RWPE2 (cell line): ENCODE measurements around the gene CCDC85C.
"Not testable (repeated sequence)": the region's sequence is repeated elsewhere in the genome, so short reads cannot be mapped to it uniquely, and the experiment has no call there.

ENCODE experiments used
- ATAC-seq: fragments of 200-7000 bp; cut with Tn5 transposase; 3 replicates; pipeline ENCODE4 v1.9.1; 2021; ENCODE audit warnings: low read depth
- DNase-seq: peaks from one replicate; pipeline ENCODE4 v3.0.0-alpha.2; 2020; ENCODE audit warnings: low spot score
- H3K27ac ChIP-seq: fragments of 450-650 bp; 2 replicates; pipeline ENCODE4 v1.5.1; 2017; ENCODE audit warnings: mild to moderate bottlenecking; ENCODE audit not compliant: poor library complexity, severe bottlenecking
- H3K27me3 ChIP-seq: fragments of 250-450 bp; sonication (Bioruptor Pico); 2 replicates; pipeline ENCODE4 v1.5.1; 2021; ENCODE audit warnings: mild to moderate bottlenecking, moderate library complexity; ENCODE audit not compliant: insufficient read depth, poor library complexity, severe bottlenecking
- H3K36me3 ChIP-seq: fragments of 250-450 bp; sonication (Bioruptor Pico); 2 replicates; pipeline ENCODE4 v1.5.1; 2020; ENCODE audit warnings: low read depth, mild to moderate bottlenecking, moderate library complexity
- H3K4me1 ChIP-seq: fragments of 250-450 bp; sonication (Bioruptor Pico); 2 replicates; pipeline ENCODE4 v1.5.1; 2021; ENCODE audit warnings: mild to moderate bottlenecking, moderate library complexity; ENCODE audit not compliant: insufficient read depth, poor library complexity, severe bottlenecking
- H3K4me3 ChIP-seq: fragments of 250-450 bp; sonication (Bioruptor Pico); 2 replicates; pipeline ENCODE4 v1.5.1; 2021; ENCODE audit warnings: mild to moderate bottlenecking, moderate library complexity; ENCODE audit not compliant: severe bottlenecking
- H3K9me3 ChIP-seq: fragments of 250-450 bp; sonication (Bioruptor Pico); 2 replicates; pipeline ENCODE4 v1.5.1; 2021; ENCODE audit warnings: mild to moderate bottlenecking, moderate library complexity; ENCODE audit not compliant: severe bottlenecking
- CTCF ChIP-seq: fragments of 450-650 bp; IDR thresholded peaks from one replicate; pipeline ENCODE4 v1.5.1; 2017; ENCODE audit warnings: mild to moderate bottlenecking, moderate library complexity; ENCODE audit not compliant: poor library complexity, severe bottlenecking

Gene CCDC85C

GRCh38 chr14:99644723-99645544 is 40.9 kb upstream of the CCDC85C start, which contains the start of gene HHIPL1:
Gene HHIPL1 (plus strand): TSS chr14:99645129. CDS start chr14:99645208, 79 bp downstream.
- peak within 1 kb of the TSS; percentile 31 for H3K4me3 ChIP-seq
- no peak within 1 kb of the TSS for H3K27ac ChIP-seq
- peak; percentile 74 for ATAC-seq

GRCh38 chr14:99644035-99644587 is 40.1 kb upstream of the CCDC85C start:
- Histone ChIP-seq H3K4me3 (no peak overlapping the region), H3K4me1 (no peaks in the 10 kb centered on the region), H3K27ac (no peak overlapping the region), H3K9me3 (no peaks in the 10 kb centered on the region), H3K27me3 (no peaks in the 10 kb centered on the region), H3K36me3 (no peaks in the 10 kb centered on the region)
- DNase-seq (no peak), ATAC-seq (no peak)
- no peak for TF ChIP-seq CTCF

More at GRCh38 chr14:99644723-99645544, 40.9 kb upstream of the CCDC85C start, which contains the start of gene HHIPL1:
- TF ChIP-seq CTCF, result no peak
- Histone ChIP-seq H3K36me3 (no peaks in the 10 kb centered on the region), H3K9me3 (no peaks in the 10 kb centered on the region), H3K4me1 (no peaks in the 10 kb centered on the region), H3K27me3 (no peaks in the 10 kb centered on the region)
- DNase-seq, result no peak

- ATAC-seq, result no peak
These were observed 39.3 kb upstream of the CCDC85C start for GRCh38 chr14:99643343-99643742.

GRCh38 chr14:99642771-99643170 is 38.8 kb upstream of the CCDC85C start:
- not testable (repeated sequence) for H3K4me3 ChIP-seq, ATAC-seq, DNase-seq, H3K36me3 ChIP-seq, H3K9me3 ChIP-seq, H3K27ac ChIP-seq, H3K4me1 ChIP-seq, H3K27me3 ChIP-seq

More at GRCh38 chr14:99643343-99643742, 39.3 kb upstream of the CCDC85C start:
- no peaks in the 10 kb centered on the region for H3K27me3 ChIP-seq
- H3K9me3 ChIP-seq, result no peaks in the 10 kb centered on the region
- no peak overlapping the region for H3K27ac ChIP-seq
- no peaks in the 10 kb centered on the region for H3K36me3 ChIP-seq
- no peak for TF ChIP-seq CTCF
- DNase-seq, result no peak
- H3K4me1 ChIP-seq, result no peaks in the 10 kb centered on the region
- no peak overlapping the region for H3K4me3 ChIP-seq

GRCh38 chr14:99637624-99638023 is 33.6 kb upstream of the CCDC85C start:
- Histone ChIP-seq H3K4me3 (no peak overlapping the region), H3K9me3 (no peaks in the 10 kb centered on the region), H3K27ac (no peak overlapping the region), H3K4me1 (no peaks in the 10 kb centered on the region), H3K36me3 (no peaks in the 10 kb centered on the region), H3K27me3 (no peaks in the 10 kb centered on the region)
- DNase-seq, result no peak
- no peak for TF ChIP-seq CTCF
- no peak; the same call in 2 of the 3 replicates for ATAC-seq
